Nephron progenitor cell (in vitro differentiated cells): ENCODE results near the gene LYRM4.

Source experiments
- DNase-seq: peaks from one replicate; pipeline ENCODE4 v3.0.0; 2021
- H3K27ac Mint-ChIP-seq: 2 replicates; pipeline ENCODE4 v1.8.0; 2021; ENCODE audit warnings: mild to moderate bottlenecking, moderate library complexity, mixed read lengths
- H3K27me3 Mint-ChIP-seq: 2 replicates; pipeline ENCODE4 v1.8.0; 2021; ENCODE audit warnings: mild to moderate bottlenecking, low read depth, mixed read lengths; ENCODE audit not compliant: poor library complexity
- H3K36me3 Mint-ChIP-seq: 2 replicates; pipeline ENCODE4 v1.8.0; 2021; ENCODE audit warnings: low read depth, mixed read lengths
- H3K4me1 Mint-ChIP-seq: 2 replicates; pipeline ENCODE4 v1.8.0; 2021; ENCODE audit warnings: mixed read lengths
- H3K4me3 Mint-ChIP-seq: 2 replicates; pipeline ENCODE4 v1.8.0; 2021; ENCODE audit warnings: mild to moderate bottlenecking, moderate library complexity, mixed read lengths
- H3K9me3 Mint-ChIP-seq: 2 replicates; pipeline ENCODE4 v1.8.0; 2021; ENCODE audit warnings: mild to moderate bottlenecking, moderate library complexity, mixed read lengths
- CTCF ChIP-seq: fragments of 200-600 bp; sonication (generic); IDR thresholded peaks from 2 replicates; pipeline ENCODE4 v1.5.0; 2021; ENCODE audit warnings: antibody characterized with exemption

LYRM4 gene

DNA sequence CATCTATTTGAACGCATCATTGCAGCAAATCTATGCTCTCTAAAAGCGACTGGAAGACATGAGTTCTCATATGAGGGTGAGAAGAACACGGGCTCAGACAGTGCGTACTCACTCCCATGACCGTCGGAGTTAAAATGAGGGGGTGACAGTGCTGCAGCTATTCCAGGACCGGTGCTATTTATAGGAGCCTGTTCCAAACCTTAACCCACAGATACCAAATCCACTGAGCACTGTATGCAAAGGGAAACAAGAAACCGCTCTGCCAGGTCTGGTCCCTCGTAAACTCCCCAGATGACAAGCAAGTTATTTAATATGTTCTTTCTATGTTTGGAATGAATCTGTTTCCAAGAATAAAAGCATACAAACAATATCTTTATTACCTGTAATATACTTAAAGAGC is 152.7 kb downstream of the LYRM4 start:
- Mint-ChIP-seq H3K4me1 (peaks cover 21% of the 10 kb centered on the region), H3K27ac (no peak overlapping the region)

GRCh38 chr6:5107341-5107740 is 153.4 kb downstream of the LYRM4 start:
- Mint-ChIP-seq H3K9me3 (no peaks in the 10 kb centered on the region), H3K4me1 (peaks cover 15% of the 10 kb centered on the region), H3K27ac (no peak overlapping the region), H3K36me3 (peaks cover 34% of the 10 kb centered on the region), H3K4me3 (no peak overlapping the region), H3K27me3 (peaks cover 2% of the 10 kb centered on the region)
- TF ChIP-seq CTCF, result no peak
- no peak for DNase-seq

More for the DNA sequence above, 152.7 kb downstream of the LYRM4 start:
- H3K27me3 Mint-ChIP-seq, result no peaks in the 10 kb centered on the region
- no peak for DNase-seq
- TF ChIP-seq CTCF, result no peak
- no peak overlapping the region for H3K4me3 Mint-ChIP-seq
- peaks cover 36% of the 10 kb centered on the region for H3K36me3 Mint-ChIP-seq
- no peaks in the 10 kb centered on the region for H3K9me3 Mint-ChIP-seq

- no peak for DNase-seq
- no peak for TF ChIP-seq CTCF
- Mint-ChIP-seq H3K4me1 (peaks cover 18% of the 10 kb centered on the region), H3K27ac (no peak overlapping the region), H3K27me3 (peaks cover 2% of the 10 kb centered on the region), H3K36me3 (peaks cover 21% of the 10 kb centered on the region), H3K4me3 (no peak overlapping the region), H3K9me3 (no peaks in the 10 kb centered on the region)
Measured at GRCh38 chr6:5105146-5105545, 155.6 kb downstream of the LYRM4 start.

- H3K27ac Mint-ChIP-seq, result no peak overlapping the region
- no peak for DNase-seq
- peaks cover 20% of the 10 kb centered on the region for H3K36me3 Mint-ChIP-seq
- no peaks in the 10 kb centered on the region for H3K9me3 Mint-ChIP-seq
- no peak overlapping the region for H3K4me3 Mint-ChIP-seq
- no peak for TF ChIP-seq CTCF
- peaks cover 2% of the 10 kb centered on the region for H3K27me3 Mint-ChIP-seq
- peaks cover 20% of the 10 kb centered on the region for H3K4me1 Mint-ChIP-seq
Measured at GRCh38 chr6:5104667-5105066, 156.1 kb downstream of the LYRM4 start.

GRCh38 chr6:5103250-5103649 is 157.5 kb downstream of the LYRM4 start:
- Mint-ChIP-seq H3K4me3 (no peak overlapping the region), H3K36me3 (peaks cover 20% of the 10 kb centered on the region), H3K4me1 (peaks cover 20% of the 10 kb centered on the region), H3K27me3 (peaks cover 2% of the 10 kb centered on the region), H3K9me3 (no peaks in the 10 kb centered on the region), H3K27ac (no peak overlapping the region)
- no peak for TF ChIP-seq CTCF
- DNase-seq, result no peak

DNA sequence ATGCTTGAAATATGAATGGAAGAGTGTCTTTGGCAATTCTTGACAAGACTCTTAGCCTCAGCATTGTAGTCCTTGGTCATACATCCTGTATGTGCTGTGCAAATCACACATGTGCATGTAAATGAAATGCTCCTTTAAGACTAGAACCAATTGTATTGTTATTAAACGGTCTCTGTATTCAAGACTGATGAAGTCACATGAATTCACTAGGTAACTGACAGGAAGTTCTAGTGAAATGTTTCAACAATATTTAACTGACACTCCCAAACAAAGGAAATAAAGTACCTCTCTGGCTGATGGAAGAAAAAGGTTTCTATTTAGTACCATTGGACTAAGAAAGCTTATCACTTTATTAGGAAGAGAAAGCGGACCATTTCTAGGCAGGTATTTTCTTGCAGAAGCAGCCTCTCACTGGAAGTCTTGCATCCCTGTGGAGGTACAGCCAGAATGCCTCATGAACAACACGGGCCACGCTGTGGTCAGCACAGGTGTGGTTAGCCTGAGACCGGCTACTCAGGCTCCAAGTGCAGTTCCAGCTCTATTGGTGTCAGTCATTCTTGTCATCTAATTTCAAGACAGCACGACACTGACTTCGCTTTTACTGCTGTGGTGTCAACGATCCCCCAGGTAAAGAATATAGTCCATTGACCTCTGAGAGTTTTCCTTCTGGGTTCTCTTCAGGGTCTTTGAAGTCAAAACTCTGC is 158.3 kb downstream of the LYRM4 start:
- H3K4me3 Mint-ChIP-seq, result no peak overlapping the region
- no peak overlapping the region for H3K27ac Mint-ChIP-seq

More for the DNA sequence above, 158.3 kb downstream of the LYRM4 start:
- Mint-ChIP-seq H3K27me3 (peaks cover 2% of the 10 kb centered on the region), H3K9me3 (no peaks in the 10 kb centered on the region), H3K36me3 (peaks cover 20% of the 10 kb centered on the region), H3K4me1 (peaks cover 17% of the 10 kb centered on the region)
- no peak for DNase-seq
- no peak for TF ChIP-seq CTCF
